Loucy (cell line): ENCODE measurements around the gene LAMA5.

ENCODE experiments used
- H2AFZ ChIP-seq: fragments of 200-600 bp; sonication (generic); 2 replicates; pipeline ENCODE4 v1.6.0; 2016; ENCODE audit warnings: antibody characterized with exemption, mild to moderate bottlenecking, low read length, moderate library complexity
- H3F3A ChIP-seq: fragments of 200-600 bp; 2 replicates; pipeline ENCODE4 v1.6.0; 2016; ENCODE audit warnings: antibody characterized with exemption, low read depth, mild to moderate bottlenecking
- H3K27me3 ChIP-seq: fragments of 200-600 bp; sonication (generic); 2 replicates; pipeline ENCODE4 v1.6.1; 2014; ENCODE audit warnings: low read length, mild to moderate bottlenecking; ENCODE audit not compliant: insufficient read depth, poor library complexity, severe bottlenecking
- H3K36me3 ChIP-seq: fragments of 200-600 bp; sonication (generic); 2 replicates; pipeline ENCODE4 v1.6.1; 2016; ENCODE audit warnings: low read length; ENCODE audit not compliant: insufficient read depth
- H3K4me1 ChIP-seq: fragments of 200-600 bp; sonication (generic); 2 replicates; pipeline ENCODE4 v1.5.1; 2014; ENCODE audit warnings: low read length, mild to moderate bottlenecking; ENCODE audit not compliant: insufficient read depth, poor library complexity, severe bottlenecking
- H3K4me2 ChIP-seq: fragments of 200-600 bp; sonication (generic); 2 replicates; pipeline ENCODE4 v1.6.0; 2014; ENCODE audit warnings: antibody characterized with exemption, low read length, low read depth, mild to moderate bottlenecking; ENCODE audit not compliant: poor library complexity, severe bottlenecking
- H3K4me3 ChIP-seq: fragments of 200-600 bp; sonication (generic); 2 replicates; pipeline ENCODE4 v1.5.1; 2014; ENCODE audit warnings: low read length, mild to moderate bottlenecking, mixed read lengths; ENCODE audit not compliant: poor library complexity, severe bottlenecking
- H3K79me2 ChIP-seq: fragments of 200-600 bp; sonication (generic); 2 replicates; pipeline ENCODE4 v1.6.1; 2014; ENCODE audit warnings: low read length; ENCODE audit not compliant: insufficient read depth
- H3K9ac ChIP-seq: fragments of 200-600 bp; sonication (generic); 2 replicates; pipeline ENCODE4 v1.6.0; 2014; ENCODE audit warnings: mild to moderate bottlenecking, low read depth, low read length, moderate library complexity; ENCODE audit not compliant: poor library complexity, severe bottlenecking
- H3K9me2 ChIP-seq: fragments of 200-600 bp; sonication (generic); replicated peaks from 2 replicates; pipeline ENCODE4 v1.6.1; 2016; ENCODE audit warnings: low read depth, low read length, mixed read lengths
- H3K9me3 ChIP-seq: fragments of 200-600 bp; sonication (generic); 2 replicates; pipeline ENCODE4 v1.6.1; 2014; ENCODE audit warnings: mild to moderate bottlenecking, antibody characterized with exemption, low read length, low read depth; ENCODE audit not compliant: insufficient read depth
- H4K20me1 ChIP-seq: fragments of 200-600 bp; sonication (generic); 2 replicates; pipeline ENCODE4 v1.6.0; 2014; ENCODE audit warnings: antibody characterized with exemption, low read length, mild to moderate bottlenecking; ENCODE audit not compliant: insufficient read depth, poor library complexity, severe bottlenecking
- CTCF ChIP-seq: fragments of 200-600 bp; sonication (generic); conservative IDR thresholded peaks from 2 replicates; pipeline ENCODE4 v1.5.1; 2014; ENCODE audit warnings: mild to moderate bottlenecking, antibody characterized with exemption, low read length
- EZH2phosphoT487 ChIP-seq: fragments of 200-600 bp; IDR thresholded peaks from 2 replicates; pipeline ENCODE4 v1.6.1; 2018; ENCODE audit warnings: antibody characterized with exemption, mild to moderate bottlenecking, moderate library complexity, borderline replicate concordance

The LAMA5 gene

GRCh38 chr20:62337558-62338293 is 29.4 kb downstream of the LAMA5 start:
- Histone ChIP-seq H3K4me3 (no peak overlapping the region), H3K4me2 (peak overlapping the region; percentile 34), H3F3A (no peaks in the 10 kb centered on the region), H3K9me2 (no peaks in the 10 kb centered on the region), H3K36me3 (no peaks in the 10 kb centered on the region), H3K4me1 (peaks cover 4% of the 10 kb centered on the region), H3K9me3 (no peaks in the 10 kb centered on the region), H3K27me3 (no peaks in the 10 kb centered on the region), H3K79me2 (no peaks in the 10 kb centered on the region), H4K20me1 (no peaks in the 10 kb centered on the region), H2AFZ (no peak overlapping the region; the same call in 1 of the 2 replicates), H3K9ac (no peak overlapping the region)
- TF ChIP-seq EZH2phosphoT487 (no peak), CTCF (no peak)

- Histone ChIP-seq H4K20me1 (no peaks in the 10 kb centered on the region), H2AFZ (no peak overlapping the region; the same call in 1 of the 2 replicates)
- TF ChIP-seq EZH2phosphoT487 (no peak), CTCF (no peak)
Measured at GRCh38 chr20:62336775-62337557, 30.1 kb downstream of the LAMA5 start.

GRCh38 chr20:62336329-62336728 is 30.8 kb downstream of the LAMA5 start:
- Histone ChIP-seq H3K27me3 (no peaks in the 10 kb centered on the region), H2AFZ (no peak overlapping the region), H3K9me3 (no peaks in the 10 kb centered on the region), H3K9me2 (no peaks in the 10 kb centered on the region), H3K9ac (no peak overlapping the region), H3K4me3 (no peak overlapping the region), H3K4me1 (peaks cover 4% of the 10 kb centered on the region), H4K20me1 (no peaks in the 10 kb centered on the region), H3K79me2 (no peaks in the 10 kb centered on the region), H3K4me2 (no peak overlapping the region), H3K36me3 (no peaks in the 10 kb centered on the region), H3F3A (no peaks in the 10 kb centered on the region)
- TF ChIP-seq CTCF = no peak
- no peak for TF ChIP-seq EZH2phosphoT487

More at GRCh38 chr20:62336775-62337557, 30.1 kb downstream of the LAMA5 start:
- Histone ChIP-seq H3K27me3 (no peaks in the 10 kb centered on the region), H3F3A (no peaks in the 10 kb centered on the region), H3K79me2 (no peaks in the 10 kb centered on the region), H3K4me1 (peaks cover 4% of the 10 kb centered on the region), H3K36me3 (no peaks in the 10 kb centered on the region), H3K9me2 (no peaks in the 10 kb centered on the region), H3K9ac (no peak overlapping the region), H3K4me3 (no peak overlapping the region), H3K4me2 (peak overlapping the region; percentile 34), H3K9me3 (no peaks in the 10 kb centered on the region)
